NCI-H146 (cell line): ENCODE data around the gene MAL.
"Not testable (repeated sequence)": the region's sequence is repeated elsewhere in the genome, so short reads cannot be mapped to it uniquely, and the experiment has no call there.

Source experiments
- DNase-seq: peaks from one replicate; lab custom pipeline; 2025; lab: John Stamatoyannopoulos, UW

Gene MAL

GRCh38 chr2:95098273-95098672, 72.8 kb downstream of the MAL start:
- not testable (repeated sequence) for DNase-seq

GRCh38 chr2:95099910-95100309, 74.4 kb downstream of the MAL start:
- DNase-seq = no peak
